ENCODE results near the gene RCVRN. TPM values are rescaled to one million over a fixed set of nuclear protein-coding genes. Genes with fewer than 3 reads are reported as not detected.
"Not testable (repeated sequence)": the region's sequence is repeated elsewhere in the genome, so short reads cannot be mapped to it uniquely, and the experiment has no call there.

The RCVRN gene
- total and polyA plus RNA-seq, 3 donors from 2014 or later: 0.32 to 0.63 (median 0.50) TPM

DNA sequence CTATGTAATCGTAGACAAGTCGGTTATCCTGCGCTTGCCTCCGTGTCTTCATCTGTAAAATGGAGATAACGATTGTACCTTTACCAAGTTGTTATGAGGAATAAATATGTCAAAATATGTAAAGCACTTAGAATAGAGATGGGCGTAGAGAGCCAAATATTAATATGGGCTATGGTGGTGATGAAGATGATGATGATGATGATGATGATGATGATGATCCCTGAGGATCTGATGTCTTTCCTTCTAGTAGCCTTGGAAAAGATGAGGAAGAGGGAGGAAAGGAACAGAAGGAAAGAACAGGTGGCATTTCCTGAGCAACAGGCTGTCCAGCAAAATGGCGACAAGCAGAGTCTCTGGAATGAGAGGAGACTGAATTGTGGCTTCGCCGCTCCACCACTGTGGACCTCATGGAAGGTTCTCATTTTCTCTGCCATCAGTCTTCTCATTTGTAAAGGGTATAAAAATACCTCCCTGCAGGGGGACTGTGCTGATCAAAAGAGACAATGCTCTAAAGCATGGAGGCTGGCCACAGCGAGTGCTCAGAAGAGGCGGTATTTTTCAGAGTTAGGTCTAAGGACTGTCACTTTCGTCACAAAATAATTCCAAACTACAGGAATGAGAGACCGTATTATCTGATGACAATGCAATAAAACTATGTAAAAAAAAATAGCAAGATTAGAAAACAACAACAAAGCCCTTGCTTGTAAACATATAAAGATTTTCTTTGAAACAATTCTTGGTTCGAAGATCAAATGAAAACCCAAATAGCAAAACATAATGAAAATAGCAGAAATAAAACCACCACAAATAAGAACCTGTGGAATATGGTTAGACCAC, 17.2 kb upstream of the RCVRN start:
- 93 to 95% methylated on average over 14 of the region's 14 CpGs for WGBS, 2 donors
- Histone ChIP-seq H3K27me3 (no peaks in the 10 kb centered on the region), H3K9me3 (no peaks in the 10 kb centered on the region), H3K4me1 (no peaks in the 10 kb centered on the region), H3K4me3 (no peak overlapping the region), H3K27ac (no peak overlapping the region), H3K36me3 (ENCODE audit: low read depth, missing control alignments) (no peaks in the 10 kb centered on the region)
- DNase-seq: no peak
- TF ChIP-seq, protein P1, sequence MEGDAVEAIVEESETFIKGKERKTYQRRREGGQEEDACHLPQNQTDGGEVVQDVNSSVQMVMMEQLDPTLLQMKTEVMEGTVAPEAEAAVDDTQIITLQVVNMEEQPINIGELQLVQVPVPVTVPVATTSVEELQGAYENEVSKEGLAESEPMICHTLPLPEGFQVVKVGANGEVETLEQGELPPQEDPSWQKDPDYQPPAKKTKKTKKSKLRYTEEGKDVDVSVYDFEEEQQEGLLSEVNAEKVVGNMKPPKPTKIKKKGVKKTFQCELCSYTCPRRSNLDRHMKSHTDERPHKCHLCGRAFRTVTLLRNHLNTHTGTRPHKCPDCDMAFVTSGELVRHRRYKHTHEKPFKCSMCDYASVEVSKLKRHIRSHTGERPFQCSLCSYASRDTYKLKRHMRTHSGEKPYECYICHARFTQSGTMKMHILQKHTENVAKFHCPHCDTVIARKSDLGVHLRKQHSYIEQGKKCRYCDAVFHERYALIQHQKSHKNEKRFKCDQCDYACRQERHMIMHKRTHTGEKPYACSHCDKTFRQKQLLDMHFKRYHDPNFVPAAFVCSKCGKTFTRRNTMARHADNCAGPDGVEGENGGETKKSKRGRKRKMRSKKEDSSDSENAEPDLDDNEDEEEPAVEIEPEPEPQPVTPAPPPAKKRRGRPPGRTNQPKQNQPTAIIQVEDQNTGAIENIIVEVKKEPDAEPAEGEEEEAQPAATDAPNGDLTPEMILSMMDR (IDR thresholded peaks at IDR 0.05): no peak
- no peak for TF ChIP-seq POLR2A (IDR thresholded peaks at IDR 0.05)
- intact Hi-C loops (cut with DNase I; ENCODE audit: low total_unique reads): loop anchor here (10.0 kb wide), 1 partner anchor 693 kb away; no protein-coding TSS in a partner anchor

DNA sequence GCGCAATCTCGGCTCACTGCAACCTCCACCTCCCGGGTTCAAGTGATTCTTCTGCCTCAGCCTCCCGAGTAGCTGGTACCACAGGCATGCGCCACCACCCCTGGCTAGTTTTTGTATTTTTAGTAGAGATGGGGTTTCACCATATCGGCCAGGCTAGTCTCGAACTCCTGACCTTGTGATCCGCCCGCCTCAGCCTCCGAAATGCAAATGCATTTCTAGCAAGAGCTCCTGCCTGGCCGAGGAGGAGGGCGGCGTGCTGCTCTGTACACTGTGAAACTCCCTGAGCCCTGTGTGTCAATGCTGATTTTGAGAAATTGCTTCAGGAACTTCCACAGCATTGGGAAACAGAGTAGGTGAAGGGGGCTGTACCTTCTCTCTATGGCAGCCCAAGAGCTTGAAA, 16.1 kb upstream of the RCVRN start:
- H3K4me3 ChIP-seq; H3K9me3 ChIP-seq; DNase-seq; H3K4me1 ChIP-seq; H3K27me3 ChIP-seq; H3K36me3 ChIP-seq (ENCODE audit: low read depth, missing control alignments); H3K27ac ChIP-seq: not testable (repeated sequence)
- 95% methylated on average over 13 of the region's 13 CpGs for WGBS, 2 donors
- intact Hi-C loops (cut with DNase I; ENCODE audit: low total_unique reads): loop anchor here (10.0 kb wide), 1 partner anchor 694 kb away; no protein-coding TSS in a partner anchor

DNA sequence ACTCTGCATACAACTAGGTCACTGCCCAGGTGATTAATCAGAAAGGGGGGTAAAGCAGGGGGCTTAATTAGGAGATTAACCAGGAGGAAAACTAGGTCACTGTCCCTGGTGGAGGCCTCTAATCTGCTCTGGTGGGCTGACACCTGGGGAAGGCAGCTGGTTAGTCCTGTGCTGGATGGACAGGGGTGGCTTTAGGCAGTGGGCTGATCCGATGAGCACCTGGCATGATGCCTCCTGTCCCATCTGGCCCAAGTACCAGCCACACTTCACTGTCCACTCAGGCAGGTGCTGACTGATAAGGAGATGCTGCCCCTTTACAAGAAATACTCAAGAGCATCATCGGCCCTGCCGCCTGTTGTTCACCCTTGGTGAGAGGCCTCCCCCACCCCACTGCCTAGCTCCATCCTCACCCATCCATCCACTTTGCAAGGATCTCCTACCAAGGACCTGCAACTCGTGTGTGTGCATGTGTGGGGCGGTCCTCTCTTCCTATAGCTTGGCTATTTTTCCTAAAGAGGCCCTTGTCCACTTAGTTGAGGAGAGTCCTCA, 13.8 kb upstream of the RCVRN start:
- no peaks in the 10 kb centered on the region for H3K9me3 ChIP-seq
- 94 to 97% methylated on average over 3 to 5 of the region's 5 CpGs for WGBS, 2 donors
- no peak for DNase-seq
- H3K27me3 ChIP-seq: no peaks in the 10 kb centered on the region
- H3K36me3 ChIP-seq (ENCODE audit: low read depth, missing control alignments): no peaks in the 10 kb centered on the region
- no peaks in the 10 kb centered on the region for H3K4me1 ChIP-seq
- no peak for TF ChIP-seq POLR2A (IDR thresholded peaks at IDR 0.05)
- TF ChIP-seq, protein P1 (IDR thresholded peaks at IDR 0.05): no peak
- no peak overlapping the region for H3K27ac ChIP-seq
- intact Hi-C loops (cut with DNase I; ENCODE audit: low total_unique reads): no loop called here
- H3K4me3 ChIP-seq: no peak overlapping the region

DNA sequence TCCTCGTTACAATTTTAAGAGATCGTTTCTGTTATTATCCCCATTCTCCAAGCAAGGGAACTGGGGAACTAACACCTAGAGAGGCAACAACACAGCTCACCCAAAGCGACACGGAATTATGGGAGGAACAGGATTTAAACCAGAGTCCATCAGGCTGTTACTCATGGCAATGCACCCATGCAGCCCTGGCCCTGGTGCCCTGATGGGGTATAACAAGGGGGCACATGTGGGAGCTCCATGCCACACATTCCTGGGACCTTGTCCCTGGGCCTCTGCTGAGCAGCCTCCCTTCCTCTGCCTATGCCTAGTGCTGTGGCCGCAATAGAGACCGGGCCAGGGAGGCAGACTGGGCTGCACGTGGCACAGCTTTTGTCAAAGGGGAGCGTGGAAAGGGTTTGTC, 13.3 kb upstream of the RCVRN start:
- Histone ChIP-seq H3K27me3 (no peaks in the 10 kb centered on the region), H3K4me1 (no peaks in the 10 kb centered on the region), H3K36me3 (ENCODE audit: low read depth, missing control alignments) (no peaks in the 10 kb centered on the region), H3K27ac (no peak overlapping the region), H3K4me3 (no peak overlapping the region), H3K9me3 (no peaks in the 10 kb centered on the region)
- no peak for DNase-seq
- TF ChIP-seq, protein P1 (IDR thresholded peaks at IDR 0.05): no peak
- TF ChIP-seq POLR2A (IDR thresholded peaks at IDR 0.05): no peak
- 90 to 96% methylated on average over 6 to 8 of the region's 8 CpGs for WGBS, 2 donors
- intact Hi-C loops (cut with DNase I; ENCODE audit: low total_unique reads): no loop called here

DNA sequence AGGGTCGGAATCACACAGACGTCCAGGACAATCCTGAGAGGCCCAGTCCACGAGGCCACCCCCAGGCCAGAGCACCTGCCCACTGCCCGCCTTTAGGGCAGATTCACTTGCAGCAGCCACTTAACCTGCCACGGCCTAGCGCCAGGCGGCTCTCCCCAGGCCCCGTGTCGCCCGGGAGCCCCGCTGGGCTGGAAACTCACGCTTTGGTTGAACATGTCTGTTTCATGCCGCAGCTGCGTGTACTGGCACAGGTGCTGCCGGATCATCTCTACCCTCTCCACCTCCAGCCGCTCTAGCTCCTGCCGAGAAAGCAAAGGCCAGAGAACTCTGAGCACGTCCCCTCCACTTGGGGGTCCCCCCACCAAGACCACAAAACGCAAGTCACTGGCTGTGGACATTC, 12.7 kb upstream of the RCVRN start:
- WGBS, 2 donors: 88 to 92% methylated on average over 19 of the region's 19 CpGs
- Histone ChIP-seq H3K9me3 (no peaks in the 10 kb centered on the region), H3K36me3 (ENCODE audit: low read depth, missing control alignments) (no peaks in the 10 kb centered on the region), H3K4me3 (no peak overlapping the region), H3K4me1 (no peaks in the 10 kb centered on the region), H3K27ac (no peak overlapping the region), H3K27me3 (no peaks in the 10 kb centered on the region)
- TF ChIP-seq, protein P1 (IDR thresholded peaks at IDR 0.05): no peak
- no peak for TF ChIP-seq POLR2A (IDR thresholded peaks at IDR 0.05)
- DNase-seq: no peak
- intact Hi-C loops (cut with DNase I; ENCODE audit: low total_unique reads): no loop called here

All from testis (tissue), 3 donors.